ENCODE measurements around the gene CNTN4. TPM values are rescaled to one million over a fixed set of nuclear protein-coding genes. Genes with fewer than 3 reads are reported as not detected.
A peak's percentile ranks its signal among the peaks of the same experiment; 100 is the strongest.

Gene CNTN4
- total RNA-seq, 3 donors from 2014 or later = 6.6 to 16.7 (median 16.7) TPM

DNA sequence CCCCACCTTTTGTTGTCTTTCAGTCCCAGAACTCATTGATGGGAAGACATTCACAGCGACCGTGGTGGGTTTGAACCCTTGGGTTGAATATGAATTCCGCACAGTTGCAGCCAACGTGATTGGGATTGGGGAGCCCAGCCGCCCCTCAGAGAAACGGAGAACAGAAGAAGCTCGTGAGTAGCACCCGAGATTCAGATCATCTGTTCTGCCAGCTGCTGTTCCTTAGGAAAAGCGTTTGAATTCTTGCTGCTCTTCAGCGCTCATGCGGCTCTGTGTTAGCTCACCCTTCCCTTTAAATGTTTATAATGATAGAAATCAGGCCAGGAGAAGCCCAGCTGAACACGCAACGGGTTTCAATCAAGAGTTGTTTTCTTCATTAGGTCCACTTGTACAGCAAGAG, 938.5 kb downstream of the CNTN4 start:
- no peak for DNase-seq (ENCODE audit: low spot score in 2 of 2)

DNA sequence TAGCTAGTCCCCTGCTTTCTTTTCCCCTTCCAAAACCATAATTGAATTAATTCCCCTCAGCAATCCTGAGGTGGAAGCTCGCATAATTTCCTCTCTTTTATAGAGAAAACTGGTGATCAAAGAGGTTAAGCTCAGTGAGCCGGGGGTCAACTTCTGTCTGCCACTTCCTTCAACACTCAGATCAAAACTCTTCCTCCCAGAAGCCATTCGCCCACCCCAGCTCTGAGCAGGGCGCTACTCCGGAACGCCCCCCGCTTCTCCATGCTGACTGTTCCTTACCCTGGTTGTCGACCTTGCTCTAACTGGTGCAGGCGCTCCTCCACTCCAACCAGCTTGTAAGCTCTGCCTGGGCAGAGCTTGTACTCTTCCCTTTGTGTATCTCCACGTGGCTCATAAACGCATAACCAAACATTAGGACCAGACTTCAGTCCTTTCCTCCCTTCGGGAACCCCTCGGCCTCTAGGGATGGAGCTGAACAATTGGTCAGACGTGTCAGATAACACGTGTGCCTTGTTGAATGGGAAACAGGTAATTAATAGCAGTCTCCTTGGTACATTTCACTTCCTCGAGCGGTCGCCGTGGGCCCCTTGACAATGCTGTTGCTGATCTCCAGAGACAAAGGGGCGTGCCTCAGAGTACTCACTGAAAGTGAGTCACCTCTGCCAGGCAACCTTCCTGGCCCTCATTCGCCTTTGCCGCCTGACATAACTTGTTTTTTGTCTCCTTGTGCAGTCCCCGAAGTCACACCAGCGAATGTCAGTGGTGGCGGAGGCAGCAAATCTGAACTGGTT, 939.7 kb downstream of the CNTN4 start:
- H3K4me3 ChIP-seq = peak overlapping the region in 1 of 3 donors; percentile 19
- intact Hi-C loops (cut with DNase I; ENCODE audit: low total_unique reads) = no loop called here
- no peak for DNase-seq (ENCODE audit: low spot score in 2 of 2)

More for the DNA sequence above, 938.5 kb downstream of the CNTN4 start:
- no peaks in the 10 kb centered on the region for H3K4me1 ChIP-seq
- no peaks in the 10 kb centered on the region for H3K9me3 ChIP-seq
- H3K27ac ChIP-seq = no peak overlapping the region
- intact Hi-C loops (cut with DNase I; ENCODE audit: low total_unique reads) = no loop called here
- no peaks in the 10 kb centered on the region for H3K36me3 ChIP-seq
- TF ChIP-seq, protein P1, sequence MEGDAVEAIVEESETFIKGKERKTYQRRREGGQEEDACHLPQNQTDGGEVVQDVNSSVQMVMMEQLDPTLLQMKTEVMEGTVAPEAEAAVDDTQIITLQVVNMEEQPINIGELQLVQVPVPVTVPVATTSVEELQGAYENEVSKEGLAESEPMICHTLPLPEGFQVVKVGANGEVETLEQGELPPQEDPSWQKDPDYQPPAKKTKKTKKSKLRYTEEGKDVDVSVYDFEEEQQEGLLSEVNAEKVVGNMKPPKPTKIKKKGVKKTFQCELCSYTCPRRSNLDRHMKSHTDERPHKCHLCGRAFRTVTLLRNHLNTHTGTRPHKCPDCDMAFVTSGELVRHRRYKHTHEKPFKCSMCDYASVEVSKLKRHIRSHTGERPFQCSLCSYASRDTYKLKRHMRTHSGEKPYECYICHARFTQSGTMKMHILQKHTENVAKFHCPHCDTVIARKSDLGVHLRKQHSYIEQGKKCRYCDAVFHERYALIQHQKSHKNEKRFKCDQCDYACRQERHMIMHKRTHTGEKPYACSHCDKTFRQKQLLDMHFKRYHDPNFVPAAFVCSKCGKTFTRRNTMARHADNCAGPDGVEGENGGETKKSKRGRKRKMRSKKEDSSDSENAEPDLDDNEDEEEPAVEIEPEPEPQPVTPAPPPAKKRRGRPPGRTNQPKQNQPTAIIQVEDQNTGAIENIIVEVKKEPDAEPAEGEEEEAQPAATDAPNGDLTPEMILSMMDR (IDR thresholded peaks at IDR 0.05) = no peak
- TF ChIP-seq POLR2A (IDR thresholded peaks at IDR 0.05) = no peak
- TF ChIP-seq POLR2AphosphoS5 (IDR thresholded peaks at IDR 0.05) = no peak
- no peaks in the 10 kb centered on the region for H3K27me3 ChIP-seq
- H3K4me3 ChIP-seq = no peak overlapping the region

DNA sequence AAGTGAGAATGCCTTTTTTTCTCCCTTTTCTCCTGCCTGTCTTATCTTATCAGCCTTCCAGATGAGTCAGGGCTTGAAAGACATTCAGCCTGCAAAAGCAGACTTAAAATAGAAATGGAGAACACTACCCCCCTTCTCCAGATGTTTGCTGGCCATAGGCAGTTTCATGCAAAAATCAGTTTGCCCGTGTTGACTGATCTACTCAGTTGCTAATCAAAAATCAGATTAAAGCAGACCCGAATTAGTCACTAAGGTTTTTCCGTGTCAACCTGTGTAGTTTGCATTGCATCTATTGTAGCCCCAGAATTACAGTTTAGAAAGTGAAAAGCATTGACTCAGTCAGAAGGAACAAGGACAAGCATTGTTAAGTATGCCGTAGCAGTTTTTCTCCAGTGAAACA, 955.3 kb downstream of the CNTN4 start:
- Histone ChIP-seq H3K4me3 (no peak overlapping the region), H3K36me3 (no peaks in the 10 kb centered on the region), H3K27me3 (no peaks in the 10 kb centered on the region), H3K4me1 (no peaks in the 10 kb centered on the region), H3K9me3 (no peaks in the 10 kb centered on the region), H3K27ac (no peak overlapping the region)
- intact Hi-C loops (cut with DNase I; ENCODE audit: low total_unique reads) = no loop called here
- no peak for DNase-seq (ENCODE audit: low spot score in 2 of 2)
- TF ChIP-seq, protein P1 (IDR thresholded peaks at IDR 0.05) = no peak
- TF ChIP-seq POLR2AphosphoS5 (IDR thresholded peaks at IDR 0.05) (no peak), POLR2A (IDR thresholded peaks at IDR 0.05) (no peak)

More for the DNA sequence above, 939.7 kb downstream of the CNTN4 start:
- Histone ChIP-seq H3K27me3 (no peaks in the 10 kb centered on the region), H3K9me3 (no peaks in the 10 kb centered on the region), H3K36me3 (no peaks in the 10 kb centered on the region), H3K27ac (no peak overlapping the region), H3K4me1 (no peaks in the 10 kb centered on the region)
- TF ChIP-seq, protein P1 (IDR thresholded peaks at IDR 0.05) = no peak
- TF ChIP-seq POLR2A (IDR thresholded peaks at IDR 0.05) = no peak
- TF ChIP-seq POLR2AphosphoS5 (IDR thresholded peaks at IDR 0.05) = no peak

DNA sequence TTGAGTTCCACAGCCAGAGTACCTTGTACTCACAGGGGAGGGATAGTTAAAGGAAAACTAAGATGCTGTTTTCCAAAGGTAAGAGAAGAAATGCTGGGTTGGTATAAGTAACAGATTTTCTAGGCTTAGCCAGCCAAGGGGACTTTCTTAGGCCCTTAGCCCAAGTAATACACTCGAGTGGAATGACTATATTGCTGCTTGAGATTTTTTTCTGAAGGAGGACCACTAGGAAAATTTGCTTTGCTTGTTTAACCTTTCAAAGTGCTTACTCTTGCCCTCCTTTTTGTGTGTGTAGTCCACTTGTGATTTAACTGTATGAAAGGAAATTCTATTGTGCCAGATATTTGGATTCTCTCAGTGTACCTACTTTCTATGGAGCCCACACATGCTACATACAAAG, 961.0 kb downstream of the CNTN4 start:
- no peaks in the 10 kb centered on the region for H3K4me1 ChIP-seq
- no peak for DNase-seq (ENCODE audit: low spot score in 2 of 2)
- H3K27me3 ChIP-seq = no peaks in the 10 kb centered on the region
- H3K27ac ChIP-seq = no peak overlapping the region
- TF ChIP-seq POLR2A (IDR thresholded peaks at IDR 0.05) = no peak
- TF ChIP-seq, protein P1 (IDR thresholded peaks at IDR 0.05) = no peak
- TF ChIP-seq POLR2AphosphoS5 (IDR thresholded peaks at IDR 0.05) = no peak
- no peak overlapping the region for H3K4me3 ChIP-seq
- no peaks in the 10 kb centered on the region for H3K9me3 ChIP-seq
- no peaks in the 10 kb centered on the region for H3K36me3 ChIP-seq
- intact Hi-C loops (cut with DNase I; ENCODE audit: low total_unique reads) = no loop called here

DNA sequence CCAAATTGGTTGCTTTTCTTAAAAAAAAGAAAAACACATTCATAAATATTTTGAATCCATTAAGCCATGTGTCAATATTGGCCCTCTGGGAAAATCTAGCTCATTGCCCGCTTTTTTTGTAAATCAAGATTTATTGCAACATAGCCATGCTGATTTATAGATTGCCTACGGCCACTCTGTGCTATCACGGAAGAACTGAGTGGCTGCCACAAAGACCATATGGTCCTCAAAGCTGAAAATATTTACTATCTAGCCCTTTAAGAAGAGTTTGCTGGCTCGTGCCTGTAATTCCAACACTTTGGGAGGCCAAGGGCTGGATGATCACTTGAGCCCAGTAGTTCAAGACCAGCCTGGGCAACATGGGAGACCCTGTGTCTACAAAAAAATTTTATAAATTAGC, 965.6 kb downstream of the CNTN4 start:
- intact Hi-C loops (cut with DNase I; ENCODE audit: low total_unique reads) = no loop called here
- no peak overlapping the region for H3K4me3 ChIP-seq

More for the DNA sequence above, 965.6 kb downstream of the CNTN4 start:
- no peak for TF ChIP-seq POLR2AphosphoS5 (IDR thresholded peaks at IDR 0.05)
- no peak for DNase-seq (ENCODE audit: low spot score in 2 of 2)
- H3K9me3 ChIP-seq = no peaks in the 10 kb centered on the region
- H3K27ac ChIP-seq = no peak overlapping the region
- H3K4me1 ChIP-seq = no peaks in the 10 kb centered on the region
- H3K27me3 ChIP-seq = no peaks in the 10 kb centered on the region
- no peaks in the 10 kb centered on the region for H3K36me3 ChIP-seq

All from breast epithelium (tissue), 4 donors.